HG03097 (cell line): ENCODE measurements around the gene LRRC55.
"Not testable (repeated sequence)": the region's sequence is repeated elsewhere in the genome, so short reads cannot be mapped to it uniquely, and the experiment has no call there.

Source experiments
- ATAC-seq: cut with Tn5 transposase; IDR thresholded peaks from one replicate; pipeline ENCODE4 v1.9.1; 2021; ENCODE audit not compliant: unreplicated experiment, low FRiP score

LRRC55 gene

GRCh38 chr11:57160665-57161064, 21.1 kb upstream of the LRRC55 start:
- ATAC-seq, result no peak

GRCh38 chr11:57161351-57161750, 20.4 kb upstream of the LRRC55 start:
- ATAC-seq, result no peak

GRCh38 chr11:57162179-57162898, 19.4 kb upstream of the LRRC55 start:
- no peak for ATAC-seq

GRCh38 chr11:57163160-57163868, 18.4 kb upstream of the LRRC55 start:
- no peak for ATAC-seq

GRCh38 chr11:57164317-57164716, 17.4 kb upstream of the LRRC55 start:
- no peak for ATAC-seq

GRCh38 chr11:57167125-57167846, 14.5 kb upstream of the LRRC55 start:
- ATAC-seq, result no peak

- ATAC-seq, result not testable (repeated sequence)
These were observed 11.9 kb upstream of the LRRC55 start for GRCh38 chr11:57169732-57170313.

GRCh38 chr11:57172031-57172430, 9.7 kb upstream of the LRRC55 start:
- no peak for ATAC-seq

GRCh38 chr11:57174656-57175055, 7.1 kb upstream of the LRRC55 start:
- no peak for ATAC-seq

- no peak for ATAC-seq
These were observed 6.3 kb upstream of the LRRC55 start for GRCh38 chr11:57175478-57175877.

- no peak for ATAC-seq
These were observed 3.4 kb upstream of the LRRC55 start for GRCh38 chr11:57178334-57178733.

- ATAC-seq, result no peak
These were observed 2.1 kb upstream of the LRRC55 start for GRCh38 chr11:57179681-57180080.

GRCh38 chr11:57180081-57180561, 1.6 kb upstream of the LRRC55 start:
- ATAC-seq, result no peak

GRCh38 chr11:57180964-57181363, 789 bp upstream of the LRRC55 start:
- ATAC-seq, result no peak

GRCh38 chr11:57182896-57183295, 1.1 kb downstream of the LRRC55 start:
- no peak for ATAC-seq

GRCh38 chr11:57190548-57190947, 8.8 kb downstream of the LRRC55 start:
- no peak for ATAC-seq

GRCh38 chr11:57191311-57192219, 9.8 kb downstream of the LRRC55 start:
- ATAC-seq, result no peak

GRCh38 chr11:57192316-57192715, 10.6 kb downstream of the LRRC55 start:
- no peak for ATAC-seq

- ATAC-seq, result no peak
These were observed 14.8 kb downstream of the LRRC55 start for GRCh38 chr11:57196596-57196995.

- ATAC-seq, result no peak
These were observed 16.0 kb downstream of the LRRC55 start for GRCh38 chr11:57197762-57198161.
